ENCODE measurements around the gene PARD3. TPM values are rescaled to one million over a fixed set of nuclear protein-coding genes. Genes with fewer than 3 reads are reported as not detected.

The PARD3 gene
- total RNA-seq, 1 donor from 2014 or later: 76.4 TPM

DNA sequence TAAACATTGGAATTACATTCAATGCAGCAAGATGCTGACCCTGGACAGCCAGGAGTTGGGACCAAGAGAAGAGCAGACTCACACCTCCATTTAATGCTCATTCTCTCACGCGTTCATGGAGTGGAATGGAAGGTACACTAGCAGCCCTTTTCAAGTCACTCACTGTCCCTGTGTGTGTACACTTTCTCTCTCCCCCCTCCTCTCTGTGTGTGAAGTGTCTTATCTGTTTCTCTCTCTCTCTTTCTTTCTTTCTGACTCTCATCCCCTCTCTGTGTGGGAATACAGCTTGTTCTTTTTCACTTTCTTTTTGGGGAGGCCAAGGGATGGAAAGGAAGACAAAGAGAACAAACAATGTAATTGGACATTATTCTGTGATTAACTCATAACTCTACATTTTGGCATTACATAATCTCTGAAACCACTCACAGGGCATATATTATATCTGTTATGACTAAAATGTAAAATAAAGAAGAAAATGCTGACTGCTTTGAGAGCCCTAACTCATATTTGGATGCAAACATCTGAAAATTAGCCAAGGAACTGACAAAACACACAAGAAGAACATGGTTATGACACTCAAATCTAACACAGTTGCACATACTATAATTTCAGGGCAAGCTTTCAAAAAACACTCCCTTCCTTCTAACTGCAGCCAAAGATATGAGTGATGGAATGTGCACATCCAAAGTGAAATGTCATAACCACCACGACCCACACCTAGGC is 188.8 kb downstream of the PARD3 start:
- no peaks in the 10 kb centered on the region for H3K36me3 ChIP-seq (ENCODE audit: control insufficient read depth, insufficient read depth, low read length)
- no peak overlapping the region for H3K4me3 ChIP-seq (ENCODE audit: low read depth, low read length)
- TF ChIP-seq, protein P1, sequence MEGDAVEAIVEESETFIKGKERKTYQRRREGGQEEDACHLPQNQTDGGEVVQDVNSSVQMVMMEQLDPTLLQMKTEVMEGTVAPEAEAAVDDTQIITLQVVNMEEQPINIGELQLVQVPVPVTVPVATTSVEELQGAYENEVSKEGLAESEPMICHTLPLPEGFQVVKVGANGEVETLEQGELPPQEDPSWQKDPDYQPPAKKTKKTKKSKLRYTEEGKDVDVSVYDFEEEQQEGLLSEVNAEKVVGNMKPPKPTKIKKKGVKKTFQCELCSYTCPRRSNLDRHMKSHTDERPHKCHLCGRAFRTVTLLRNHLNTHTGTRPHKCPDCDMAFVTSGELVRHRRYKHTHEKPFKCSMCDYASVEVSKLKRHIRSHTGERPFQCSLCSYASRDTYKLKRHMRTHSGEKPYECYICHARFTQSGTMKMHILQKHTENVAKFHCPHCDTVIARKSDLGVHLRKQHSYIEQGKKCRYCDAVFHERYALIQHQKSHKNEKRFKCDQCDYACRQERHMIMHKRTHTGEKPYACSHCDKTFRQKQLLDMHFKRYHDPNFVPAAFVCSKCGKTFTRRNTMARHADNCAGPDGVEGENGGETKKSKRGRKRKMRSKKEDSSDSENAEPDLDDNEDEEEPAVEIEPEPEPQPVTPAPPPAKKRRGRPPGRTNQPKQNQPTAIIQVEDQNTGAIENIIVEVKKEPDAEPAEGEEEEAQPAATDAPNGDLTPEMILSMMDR (IDR thresholded peaks at IDR 0.05; ENCODE audit: insufficient read depth, low read length, poor library complexity, severe bottlenecking): no peak
- no peaks in the 10 kb centered on the region for H3K27me3 ChIP-seq (ENCODE audit: control insufficient read depth, insufficient read depth, low read length)
- DNase-seq (ENCODE audit: low read depth): no peak

- no peaks in the 10 kb centered on the region for H3K27me3 ChIP-seq (ENCODE audit: control insufficient read depth, insufficient read depth, low read length)
- H3K4me3 ChIP-seq (ENCODE audit: low read depth, low read length): no peak overlapping the region
- TF ChIP-seq, protein P1 (IDR thresholded peaks at IDR 0.05; ENCODE audit: insufficient read depth, low read length, poor library complexity, severe bottlenecking): no peak
- H3K36me3 ChIP-seq (ENCODE audit: control insufficient read depth, insufficient read depth, low read length): no peaks in the 10 kb centered on the region
- no peak for DNase-seq (ENCODE audit: low read depth)
Observed at GRCh38 chr10:34624323-34625153, 190.6 kb downstream of the PARD3 start.

DNA sequence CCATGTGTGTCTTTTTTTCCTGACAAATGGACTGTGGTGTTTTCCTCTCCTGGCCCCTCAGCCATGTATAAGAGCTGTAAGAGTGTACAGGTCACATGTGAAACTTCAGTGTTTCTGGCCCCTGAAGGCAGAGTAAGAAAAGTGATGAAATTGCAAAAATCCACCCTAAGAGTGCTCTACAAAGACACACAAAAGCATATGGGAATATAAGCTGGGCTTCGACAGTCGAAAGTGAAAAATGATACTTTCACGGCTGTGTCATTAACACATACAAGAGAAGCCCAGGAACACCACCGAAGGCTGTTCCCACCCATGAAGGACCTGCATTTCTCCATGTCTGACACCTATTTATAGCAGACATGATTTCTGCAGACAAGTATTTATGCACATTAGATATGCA is 192.2 kb downstream of the PARD3 start:
- Histone ChIP-seq H3K27me3 (ENCODE audit: control insufficient read depth, insufficient read depth, low read length) (no peaks in the 10 kb centered on the region), H3K4me3 (ENCODE audit: low read depth, low read length) (no peak overlapping the region), H3K36me3 (ENCODE audit: control insufficient read depth, insufficient read depth, low read length) (no peaks in the 10 kb centered on the region)
- DNase-seq (ENCODE audit: low read depth): no peak
- TF ChIP-seq, protein P1 (IDR thresholded peaks at IDR 0.05; ENCODE audit: insufficient read depth, low read length, poor library complexity, severe bottlenecking): no peak

GRCh38 chr10:34618611-34619010 is 196.5 kb downstream of the PARD3 start:
- no peaks in the 10 kb centered on the region for H3K27me3 ChIP-seq (ENCODE audit: control insufficient read depth, insufficient read depth, low read length)
- no peak for DNase-seq (ENCODE audit: low read depth)
- H3K36me3 ChIP-seq (ENCODE audit: control insufficient read depth, insufficient read depth, low read length): no peaks in the 10 kb centered on the region
- no peak overlapping the region for H3K4me3 ChIP-seq (ENCODE audit: low read depth, low read length)
- TF ChIP-seq, protein P1 (IDR thresholded peaks at IDR 0.05; ENCODE audit: insufficient read depth, low read length, poor library complexity, severe bottlenecking): no peak

DNA sequence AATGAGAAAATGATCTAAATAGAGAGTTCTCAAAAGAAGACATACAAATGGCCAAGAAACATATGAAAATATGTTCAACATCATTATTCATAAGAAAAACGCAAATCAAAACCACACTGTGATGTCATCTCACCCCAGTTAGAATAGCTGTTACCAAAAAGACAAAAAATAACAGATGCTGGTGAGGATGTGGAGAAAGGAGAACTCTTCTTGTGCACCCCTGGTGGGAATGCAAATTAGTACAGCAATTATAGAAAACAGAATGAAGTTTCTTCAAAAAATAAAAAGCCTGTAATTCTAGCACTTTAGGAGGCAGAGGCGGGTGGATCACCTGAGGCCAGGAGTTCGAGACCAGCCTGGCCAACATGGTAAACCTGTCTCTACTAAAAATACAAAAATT is 199.3 kb downstream of the PARD3 start:
- no peak for DNase-seq (ENCODE audit: low read depth)
- Histone ChIP-seq H3K36me3 (ENCODE audit: control insufficient read depth, insufficient read depth, low read length) (no peaks in the 10 kb centered on the region), H3K27me3 (ENCODE audit: control insufficient read depth, insufficient read depth, low read length) (no peaks in the 10 kb centered on the region), H3K4me3 (ENCODE audit: low read depth, low read length) (no peak overlapping the region)
- TF ChIP-seq, protein P1 (IDR thresholded peaks at IDR 0.05; ENCODE audit: insufficient read depth, low read length, poor library complexity, severe bottlenecking): no peak

All from kidney epithelial cell (primary cell).